HG02981 (cell line): ENCODE data around the gene ABHD18.
"Not testable (repeated sequence)": the region's sequence is repeated elsewhere in the genome, so short reads cannot be mapped to it uniquely, and the experiment has no call there.

ENCODE experiments used
- ATAC-seq: cut with Tn5 transposase; IDR thresholded peaks from one replicate; pipeline ENCODE4 v1.9.1; 2021; ENCODE audit warnings: mild to moderate bottlenecking, moderate library complexity; ENCODE audit not compliant: unreplicated experiment

The ABHD18 gene

GRCh38 chr4:127988638-127989037 is 23.4 kb downstream of the ABHD18 start:
- ATAC-seq = no peak

GRCh38 chr4:127993151-127993550 is 27.9 kb downstream of the ABHD18 start:
- no peak for ATAC-seq

DNA sequence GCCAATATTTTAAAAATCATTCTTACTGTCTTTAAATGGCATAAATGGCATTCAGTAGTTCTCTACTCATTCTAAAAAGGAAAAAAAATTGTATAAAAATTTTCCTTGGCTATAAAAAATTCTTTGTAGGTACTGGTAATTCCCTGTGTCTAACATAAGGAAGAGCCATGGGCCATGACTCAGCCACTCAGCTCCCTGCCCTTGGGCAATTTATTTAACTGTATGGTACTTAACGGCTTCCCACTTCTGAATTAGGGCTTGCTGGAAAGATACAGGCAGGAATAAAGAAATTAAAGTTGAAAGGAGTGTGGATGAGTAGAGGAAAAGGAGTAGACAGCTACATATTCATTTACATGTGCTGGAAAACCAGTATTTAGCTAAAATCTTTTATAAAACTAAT is 30.6 kb downstream of the ABHD18 start:
- ATAC-seq = no peak

DNA sequence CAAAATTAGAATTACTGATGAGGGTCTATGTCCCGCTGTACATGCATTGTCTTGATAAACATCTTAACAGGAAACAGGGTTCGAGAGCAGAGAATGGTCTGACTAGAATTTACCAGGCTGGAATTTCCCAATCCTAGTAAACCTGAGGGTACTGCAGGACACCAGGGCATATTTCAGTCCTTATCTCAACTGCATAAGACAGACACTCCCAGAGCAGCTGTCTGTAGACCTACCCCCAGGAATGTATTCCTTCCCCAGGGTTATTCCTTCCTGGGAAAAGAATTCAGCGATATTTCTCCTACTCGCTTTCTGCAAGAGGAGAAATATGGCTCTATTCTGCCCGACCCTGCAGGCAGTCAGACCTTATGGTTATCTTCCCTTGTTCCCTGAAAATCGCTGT is 31.3 kb downstream of the ABHD18 start:
- not testable (repeated sequence) for ATAC-seq

DNA sequence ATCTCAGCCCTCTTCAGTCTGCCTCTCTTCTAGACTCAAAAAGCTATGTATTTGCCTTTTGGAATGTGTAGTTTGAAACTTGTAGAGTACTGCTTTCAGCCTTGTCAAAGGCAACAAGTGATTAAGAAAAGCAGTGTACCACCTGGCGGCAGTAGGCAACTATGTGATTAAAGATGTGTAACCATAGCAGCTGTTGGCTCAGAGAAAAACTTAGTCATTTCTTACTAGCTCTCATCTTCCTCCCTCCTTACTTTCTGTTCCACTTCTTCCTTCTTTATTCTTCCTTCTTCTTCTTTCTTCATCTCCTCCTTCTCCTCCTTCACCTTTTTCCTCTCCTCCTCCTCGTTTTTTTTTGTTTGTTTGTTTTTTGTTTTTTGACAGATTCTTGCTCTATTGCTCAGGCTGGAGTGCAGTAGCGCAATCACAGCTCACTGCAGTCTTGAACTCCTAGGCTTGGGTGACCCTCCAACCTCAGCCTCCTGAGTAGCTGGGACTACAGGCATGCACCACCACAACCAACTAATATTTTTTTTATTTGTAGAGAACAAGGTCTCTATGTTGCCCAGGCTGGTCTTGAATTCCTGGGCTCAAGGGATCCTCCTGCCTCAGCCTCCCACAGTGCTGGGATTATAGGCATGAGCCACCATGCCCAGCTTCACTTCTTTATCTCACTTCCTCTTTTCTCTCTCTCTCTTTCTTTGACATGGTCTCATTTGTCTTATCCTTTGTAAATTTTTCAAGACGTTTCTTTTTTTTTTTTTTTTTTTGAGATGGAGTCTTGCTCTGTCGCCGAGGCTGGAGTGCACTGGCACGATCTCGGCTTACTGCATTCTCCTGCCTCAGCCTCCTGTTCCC is 32.6 kb downstream of the ABHD18 start:
- ATAC-seq = peak; percentile 99

DNA sequence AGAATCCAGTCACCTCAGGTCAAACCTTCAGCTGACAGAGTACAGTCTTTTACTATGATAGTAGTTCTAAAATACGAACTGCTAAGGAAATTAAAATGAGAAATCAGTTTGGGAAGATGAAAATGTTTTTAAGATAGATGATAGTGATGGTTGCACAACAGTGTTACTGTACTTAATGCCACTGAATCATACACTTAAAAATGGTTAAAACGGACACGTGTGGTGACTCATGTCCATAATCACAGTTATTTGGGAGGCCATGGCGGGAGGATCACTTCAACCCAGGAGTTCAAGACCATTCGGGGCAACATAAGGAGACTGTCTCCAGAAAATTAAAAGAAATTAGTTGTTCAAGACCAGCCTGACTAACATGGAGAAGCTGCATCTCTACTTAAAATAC is 41.4 kb downstream of the ABHD18 start:
- no peak for ATAC-seq

GRCh38 chr4:128009428-128009827 is 44.2 kb downstream of the ABHD18 start:
- ATAC-seq = peak; percentile 47

DNA sequence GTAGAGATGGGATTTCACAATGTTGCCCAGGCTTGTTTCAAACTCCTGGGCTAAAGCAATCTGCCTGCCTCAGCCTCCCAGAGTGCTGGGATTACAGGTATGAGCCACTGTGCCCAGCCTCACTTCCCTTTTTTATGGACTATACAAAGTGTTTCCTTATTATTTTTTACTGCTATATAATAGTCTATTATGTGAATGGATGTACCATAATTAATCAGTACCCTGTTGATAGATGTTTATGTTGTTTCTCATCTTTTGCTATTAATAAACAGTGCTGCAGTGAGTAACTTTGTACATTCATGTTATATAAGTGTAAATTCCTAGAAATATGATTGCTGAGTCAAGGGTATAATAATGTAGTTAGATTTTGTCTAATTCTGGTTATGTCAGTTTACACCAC is 60.1 kb downstream of the ABHD18 start:
- ATAC-seq = no peak

DNA sequence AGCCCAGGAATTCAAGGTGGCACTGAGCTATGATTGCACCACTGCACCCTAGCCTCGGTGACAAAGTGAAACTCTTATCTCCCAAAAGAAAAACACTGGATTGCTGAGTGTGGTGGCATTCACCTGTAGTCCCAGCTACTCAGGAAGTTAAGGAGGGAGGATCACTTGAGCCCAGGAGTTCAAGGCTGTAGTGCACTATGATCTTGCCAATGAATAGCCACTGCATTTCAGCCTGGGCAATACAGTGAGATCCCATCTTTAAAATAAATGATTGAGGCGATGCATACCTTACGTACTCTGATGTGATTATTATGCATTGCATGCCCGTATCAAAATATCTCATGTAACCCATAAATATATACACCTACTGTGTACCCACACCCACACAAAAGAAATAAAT is 64.7 kb downstream of the ABHD18 start:
- ATAC-seq = no peak

DNA sequence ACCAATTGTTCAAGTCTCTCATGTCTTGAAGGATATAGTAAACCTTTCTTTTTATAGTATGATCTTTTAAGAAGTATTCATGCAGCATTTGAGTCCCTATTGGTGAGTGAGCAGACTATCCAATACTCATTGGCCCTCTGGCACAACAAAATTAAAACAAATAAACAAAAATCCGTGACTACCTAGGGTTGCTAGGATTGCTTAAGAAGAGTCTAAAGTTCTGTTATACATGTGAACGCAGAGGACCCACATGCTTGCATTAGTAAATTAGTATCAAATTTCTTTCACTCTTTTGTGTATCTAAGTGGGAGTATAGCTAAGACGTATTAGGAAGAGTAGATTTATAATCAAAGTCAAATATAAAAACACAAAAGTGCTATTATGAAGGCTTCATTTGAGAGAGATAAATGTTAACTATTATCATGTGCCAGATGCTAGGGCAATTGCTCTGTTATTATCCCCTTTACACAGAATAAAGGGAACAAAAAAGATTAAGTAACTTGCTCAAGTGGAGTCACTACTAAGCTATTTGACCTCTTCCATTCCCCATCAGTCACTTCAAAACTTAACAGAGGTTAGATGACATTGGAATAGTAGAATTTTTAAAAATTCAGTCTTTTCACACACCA is 66.7 kb downstream of the ABHD18 start:
- no peak for ATAC-seq

DNA sequence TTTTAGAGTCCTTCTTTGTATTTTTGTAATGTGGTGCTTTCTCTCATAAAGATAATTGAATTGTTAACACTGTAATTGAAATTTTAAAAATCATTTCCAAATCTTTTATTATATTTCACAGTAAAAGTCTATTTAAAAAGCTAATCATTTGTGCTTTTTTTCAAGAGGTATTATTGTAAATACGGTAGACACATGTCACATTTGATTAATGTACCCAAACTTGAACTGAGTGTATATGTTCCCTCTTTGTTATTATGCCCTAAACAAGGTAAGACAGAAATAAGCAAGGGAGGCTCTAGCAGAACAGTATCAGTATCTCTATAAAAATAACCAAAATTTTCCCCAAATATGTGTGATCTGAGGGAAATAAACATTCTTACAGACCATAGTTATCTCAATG is 74.4 kb downstream of the ABHD18 start:
- no peak for ATAC-seq

- ATAC-seq = not testable (repeated sequence)
Observed at GRCh38 chr4:128047019-128047418, 81.8 kb downstream of the ABHD18 start.

- not testable (repeated sequence) for ATAC-seq
Observed at GRCh38 chr4:128047514-128047913, 82.3 kb downstream of the ABHD18 start.

DNA sequence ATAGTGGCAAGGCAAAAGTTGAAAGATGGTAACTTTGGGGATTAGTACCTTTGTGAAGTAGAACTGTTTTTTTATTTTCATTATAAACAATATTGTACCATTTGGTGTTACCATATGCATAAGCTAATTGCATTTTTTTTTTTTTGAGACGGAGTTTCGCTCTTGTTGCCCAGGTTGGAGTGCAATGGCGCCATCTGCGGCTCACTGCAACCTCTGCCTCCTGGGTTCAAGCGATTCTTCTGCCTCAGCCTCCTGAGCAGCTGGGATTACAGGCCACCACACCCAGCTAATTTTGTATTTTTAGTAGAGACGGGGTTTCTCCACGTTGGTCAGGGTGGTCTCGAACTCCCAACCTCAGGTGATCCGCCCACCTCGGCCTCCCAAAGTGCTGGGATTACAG is 86.0 kb downstream of the ABHD18 start:
- not testable (repeated sequence) for ATAC-seq

DNA sequence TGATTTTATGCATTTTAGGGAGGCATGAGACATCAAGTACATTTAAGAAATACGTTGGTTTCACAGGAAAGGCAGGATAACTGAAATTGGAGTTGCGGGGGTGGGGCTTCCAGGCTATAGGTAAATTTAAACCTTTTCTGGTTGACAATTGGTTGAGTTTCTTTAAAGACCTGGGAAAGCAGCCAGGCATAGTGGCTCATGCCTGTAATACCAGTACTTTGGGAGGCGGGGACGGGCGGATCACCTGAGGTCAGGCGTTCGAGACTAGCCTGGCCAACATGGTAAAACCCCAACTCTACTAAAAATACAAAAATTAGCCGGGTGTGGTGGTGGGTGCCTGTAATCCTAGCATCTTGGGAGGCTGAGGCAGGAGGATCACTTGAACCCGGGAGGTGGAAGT is 89.7 kb downstream of the ABHD18 start:
- not testable (repeated sequence) for ATAC-seq

GRCh38 chr4:128055441-128056206 is 90.4 kb downstream of the ABHD18 start:
- ATAC-seq = not testable (repeated sequence)

GRCh38 chr4:128056396-128056795 is 91.2 kb downstream of the ABHD18 start:
- no peak for ATAC-seq

DNA sequence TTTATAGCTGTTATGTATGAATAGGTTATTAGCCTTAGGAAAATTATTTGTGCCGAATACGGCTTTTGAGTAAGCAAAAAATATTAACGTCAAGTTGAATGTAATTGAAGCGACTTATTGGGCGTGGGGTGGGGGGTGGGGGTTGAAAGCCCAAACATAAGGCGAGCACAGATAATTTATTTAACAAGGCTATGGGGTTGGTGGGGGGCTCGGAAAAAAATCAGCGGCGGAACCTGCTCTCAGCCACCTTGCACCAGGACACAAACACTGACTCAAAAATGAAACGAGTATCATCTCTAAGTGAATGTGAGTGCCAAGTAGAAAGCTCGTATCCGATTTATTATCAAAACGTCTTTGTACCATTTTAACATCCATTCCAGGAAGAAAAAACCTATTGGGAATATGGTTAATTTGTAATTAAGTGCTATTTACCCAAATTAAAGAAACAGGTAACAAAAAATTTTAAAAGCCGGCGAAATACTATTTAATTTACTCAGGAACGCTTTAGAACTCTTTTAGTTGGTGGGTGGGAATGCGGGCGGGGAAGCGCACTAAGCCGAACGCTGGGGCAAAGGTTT is 95.0 kb downstream of the ABHD18 start:
- ATAC-seq = no peak

DNA sequence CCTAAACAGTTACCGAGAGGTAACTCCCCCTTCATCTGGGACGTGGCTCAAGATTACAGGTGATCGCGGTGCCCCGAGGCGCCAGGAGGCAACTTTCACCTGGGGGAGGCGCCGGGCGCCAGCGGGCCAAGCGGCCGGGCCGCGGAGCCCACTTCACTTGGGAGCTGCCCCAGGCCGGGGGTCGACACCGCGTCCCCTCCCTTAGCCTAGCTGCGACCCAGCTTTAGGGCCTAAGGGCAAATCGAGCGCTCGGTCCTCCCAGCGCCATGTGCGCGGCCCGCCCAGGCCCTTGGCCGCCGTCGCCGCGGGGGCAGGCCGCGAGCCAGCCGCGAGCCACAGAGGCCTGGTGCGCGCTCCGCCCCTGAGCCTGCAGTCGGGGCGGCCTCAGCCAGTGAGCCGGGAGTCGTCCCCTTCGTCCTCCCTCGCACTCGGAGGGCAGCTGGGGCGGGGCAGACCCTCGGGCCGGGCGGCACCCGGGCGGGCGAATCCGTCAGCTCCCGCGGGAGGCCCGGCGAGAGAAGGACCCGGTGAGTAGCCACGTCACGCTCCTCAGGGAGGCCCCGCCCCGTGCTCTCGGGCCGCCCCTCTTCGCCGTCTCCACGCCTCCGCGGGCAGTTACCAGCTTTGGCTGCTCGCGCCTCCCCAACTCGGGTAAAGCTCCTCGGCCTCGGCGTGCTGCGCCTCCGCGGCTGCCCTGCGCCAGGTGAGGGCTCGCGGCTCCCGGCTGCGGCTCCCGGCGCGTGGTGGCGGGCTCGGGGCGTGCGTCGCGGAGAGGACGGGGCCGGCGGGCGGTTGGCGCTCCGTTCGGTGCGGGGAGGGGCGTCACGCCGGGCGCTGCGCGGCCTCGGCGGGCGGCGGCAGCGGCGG is 95.7 kb downstream of the ABHD18 start, which contains the start of gene LARP1B:
LARP1B (plus strand) TSS at position 614 of the 867 bp plus-strand sequence. CDS start 13,640 bp downstream, outside the sequence.
- peak; percentile 87 for ATAC-seq
